H1 (cell line): ENCODE results near the gene ZDHHC1. TPM values are rescaled to one million over a fixed set of nuclear protein-coding genes. Genes with fewer than 3 reads are reported as not detected.

Source experiments
- EZH2 ChIP-seq: fragments of 200-600 bp; sonication (generic); IDR thresholded peaks from 2 replicates; pipeline ENCODE4 v1.7.1; 2012; ENCODE audit warnings: low read depth, mild to moderate bottlenecking, moderate library complexity, low read length, inconsistent platforms; ENCODE audit not compliant: severe bottlenecking
- JUN ChIP-seq: IDR thresholded peaks from 2 replicates; pipeline ENCODE4 v1.6.1; 2011; ENCODE audit warnings: low read depth, mild to moderate bottlenecking, improper control_type of control experiment, low read length
- polyA plus RNA-seq, 7 experiments: library from polyadenylated mRNA; depleted of rRNA in 3 of 7; stranded (reverse) in 5 of 7; unstranded in 2 of 7; fragments of >200 nt in 5 of 7; fragments of 200-250 nt in 2 of 7; gene quantifications; 1 replicate in 5 of 7; 2 replicates in 1 of 7; 4 replicates in 1 of 7; pipeline versions ENCODE4 v1.2.1 to v1.2.3, GENCODE V29; 2011 to 2013; ENCODE audit warnings: missing spikeins in 2 of 7, mixed read lengths in 2 of 7
- total RNA-seq: library from RNA; stranded (reverse); fragmentation: NEBNext Ultra II Directional; extraction: Animal tissue kit (Norgen Biotek cat#: 25700); gene quantifications from 2 replicates; pipeline ENCODE4 v1.2.1, GENCODE V29; 2021
- TF ChIP-seq, protein P1 (sequence below): fragments of 300-600 bp; sonication (generic); IDR thresholded peaks from 2 replicates; pipeline ENCODE4 v1.7.1; 2012; ENCODE audit warnings: low read length, moderate library complexity, mild to moderate bottlenecking, inconsistent platforms; ENCODE audit not compliant: insufficient replicate concordance

The ZDHHC1 gene
- total and polyA plus RNA-seq, 2 of the 8 experiments (the other 6 are each of a cell fraction or from before 2014, with no cell fraction given), result 3.1 to 4.9 TPM

DNA sequence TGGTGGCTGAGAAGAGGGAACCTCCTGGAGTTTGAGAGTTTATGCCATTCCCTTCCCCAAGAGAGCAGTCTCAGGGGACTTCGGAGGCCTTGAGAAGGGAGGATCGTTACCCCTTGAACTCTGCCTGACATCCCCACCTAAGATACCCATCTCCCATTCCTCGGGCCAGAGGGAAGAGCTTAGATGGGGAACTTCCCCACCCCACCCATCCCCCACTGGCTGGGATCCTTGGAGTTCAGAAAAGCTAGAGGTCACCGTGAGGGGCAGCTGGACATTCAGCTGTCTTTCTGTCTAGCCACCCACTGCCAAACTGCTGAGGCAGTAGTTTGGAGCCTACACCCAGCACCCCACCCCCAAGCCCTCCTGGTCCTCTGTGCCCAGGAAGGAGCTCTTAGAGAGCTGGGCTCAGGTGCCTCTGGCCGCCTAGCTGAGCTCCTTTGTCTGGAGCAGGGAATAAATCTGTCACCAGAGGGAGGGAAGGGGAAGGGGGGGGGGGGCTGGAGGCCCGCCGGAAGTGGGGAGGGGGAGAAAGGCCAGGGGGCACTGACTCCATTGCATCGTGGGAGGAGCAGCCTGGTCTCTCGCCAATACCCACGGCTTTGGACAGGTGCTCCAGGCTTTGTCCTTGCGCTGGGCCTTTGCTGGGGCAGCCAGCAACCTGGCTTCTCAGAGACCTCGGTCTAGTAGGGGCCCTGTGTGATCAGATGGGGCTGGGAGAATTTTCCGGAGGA, 15.7 kb upstream of the ZDHHC1 start (continued):
- TF ChIP-seq, protein P1, sequence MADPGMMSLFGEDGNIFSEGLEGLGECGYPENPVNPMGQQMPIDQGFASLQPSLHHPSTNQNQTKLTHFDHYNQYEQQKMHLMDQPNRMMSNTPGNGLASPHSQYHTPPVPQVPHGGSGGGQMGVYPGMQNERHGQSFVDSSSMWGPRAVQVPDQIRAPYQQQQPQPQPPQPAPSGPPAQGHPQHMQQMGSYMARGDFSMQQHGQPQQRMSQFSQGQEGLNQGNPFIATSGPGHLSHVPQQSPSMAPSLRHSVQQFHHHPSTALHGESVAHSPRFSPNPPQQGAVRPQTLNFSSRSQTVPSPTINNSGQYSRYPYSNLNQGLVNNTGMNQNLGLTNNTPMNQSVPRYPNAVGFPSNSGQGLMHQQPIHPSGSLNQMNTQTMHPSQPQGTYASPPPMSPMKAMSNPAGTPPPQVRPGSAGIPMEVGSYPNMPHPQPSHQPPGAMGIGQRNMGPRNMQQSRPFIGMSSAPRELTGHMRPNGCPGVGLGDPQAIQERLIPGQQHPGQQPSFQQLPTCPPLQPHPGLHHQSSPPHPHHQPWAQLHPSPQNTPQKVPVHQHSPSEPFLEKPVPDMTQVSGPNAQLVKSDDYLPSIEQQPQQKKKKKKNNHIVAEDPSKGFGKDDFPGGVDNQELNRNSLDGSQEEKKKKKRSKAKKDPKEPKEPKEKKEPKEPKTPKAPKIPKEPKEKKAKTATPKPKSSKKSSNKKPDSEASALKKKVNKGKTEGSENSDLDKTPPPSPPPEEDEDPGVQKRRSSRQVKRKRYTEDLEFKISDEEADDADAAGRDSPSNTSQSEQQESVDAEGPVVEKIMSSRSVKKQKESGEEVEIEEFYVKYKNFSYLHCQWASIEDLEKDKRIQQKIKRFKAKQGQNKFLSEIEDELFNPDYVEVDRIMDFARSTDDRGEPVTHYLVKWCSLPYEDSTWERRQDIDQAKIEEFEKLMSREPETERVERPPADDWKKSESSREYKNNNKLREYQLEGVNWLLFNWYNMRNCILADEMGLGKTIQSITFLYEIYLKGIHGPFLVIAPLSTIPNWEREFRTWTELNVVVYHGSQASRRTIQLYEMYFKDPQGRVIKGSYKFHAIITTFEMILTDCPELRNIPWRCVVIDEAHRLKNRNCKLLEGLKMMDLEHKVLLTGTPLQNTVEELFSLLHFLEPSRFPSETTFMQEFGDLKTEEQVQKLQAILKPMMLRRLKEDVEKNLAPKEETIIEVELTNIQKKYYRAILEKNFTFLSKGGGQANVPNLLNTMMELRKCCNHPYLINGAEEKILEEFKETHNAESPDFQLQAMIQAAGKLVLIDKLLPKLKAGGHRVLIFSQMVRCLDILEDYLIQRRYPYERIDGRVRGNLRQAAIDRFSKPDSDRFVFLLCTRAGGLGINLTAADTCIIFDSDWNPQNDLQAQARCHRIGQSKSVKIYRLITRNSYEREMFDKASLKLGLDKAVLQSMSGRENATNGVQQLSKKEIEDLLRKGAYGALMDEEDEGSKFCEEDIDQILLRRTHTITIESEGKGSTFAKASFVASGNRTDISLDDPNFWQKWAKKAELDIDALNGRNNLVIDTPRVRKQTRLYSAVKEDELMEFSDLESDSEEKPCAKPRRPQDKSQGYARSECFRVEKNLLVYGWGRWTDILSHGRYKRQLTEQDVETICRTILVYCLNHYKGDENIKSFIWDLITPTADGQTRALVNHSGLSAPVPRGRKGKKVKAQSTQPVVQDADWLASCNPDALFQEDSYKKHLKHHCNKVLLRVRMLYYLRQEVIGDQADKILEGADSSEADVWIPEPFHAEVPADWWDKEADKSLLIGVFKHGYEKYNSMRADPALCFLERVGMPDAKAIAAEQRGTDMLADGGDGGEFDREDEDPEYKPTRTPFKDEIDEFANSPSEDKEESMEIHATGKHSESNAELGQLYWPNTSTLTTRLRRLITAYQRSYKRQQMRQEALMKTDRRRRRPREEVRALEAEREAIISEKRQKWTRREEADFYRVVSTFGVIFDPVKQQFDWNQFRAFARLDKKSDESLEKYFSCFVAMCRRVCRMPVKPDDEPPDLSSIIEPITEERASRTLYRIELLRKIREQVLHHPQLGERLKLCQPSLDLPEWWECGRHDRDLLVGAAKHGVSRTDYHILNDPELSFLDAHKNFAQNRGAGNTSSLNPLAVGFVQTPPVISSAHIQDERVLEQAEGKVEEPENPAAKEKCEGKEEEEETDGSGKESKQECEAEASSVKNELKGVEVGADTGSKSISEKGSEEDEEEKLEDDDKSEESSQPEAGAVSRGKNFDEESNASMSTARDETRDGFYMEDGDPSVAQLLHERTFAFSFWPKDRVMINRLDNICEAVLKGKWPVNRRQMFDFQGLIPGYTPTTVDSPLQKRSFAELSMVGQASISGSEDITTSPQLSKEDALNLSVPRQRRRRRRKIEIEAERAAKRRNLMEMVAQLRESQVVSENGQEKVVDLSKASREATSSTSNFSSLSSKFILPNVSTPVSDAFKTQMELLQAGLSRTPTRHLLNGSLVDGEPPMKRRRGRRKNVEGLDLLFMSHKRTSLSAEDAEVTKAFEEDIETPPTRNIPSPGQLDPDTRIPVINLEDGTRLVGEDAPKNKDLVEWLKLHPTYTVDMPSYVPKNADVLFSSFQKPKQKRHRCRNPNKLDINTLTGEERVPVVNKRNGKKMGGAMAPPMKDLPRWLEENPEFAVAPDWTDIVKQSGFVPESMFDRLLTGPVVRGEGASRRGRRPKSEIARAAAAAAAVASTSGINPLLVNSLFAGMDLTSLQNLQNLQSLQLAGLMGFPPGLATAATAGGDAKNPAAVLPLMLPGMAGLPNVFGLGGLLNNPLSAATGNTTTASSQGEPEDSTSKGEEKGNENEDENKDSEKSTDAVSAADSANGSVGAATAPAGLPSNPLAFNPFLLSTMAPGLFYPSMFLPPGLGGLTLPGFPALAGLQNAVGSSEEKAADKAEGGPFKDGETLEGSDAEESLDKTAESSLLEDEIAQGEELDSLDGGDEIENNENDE, result no peak
- TF ChIP-seq EZH2, result no peak
- TF ChIP-seq JUN, result no peak
